GM18505 (cell line): ENCODE results near the gene CD22.

Experiments used
- ATAC-seq: cut with Tn5 transposase; IDR thresholded peaks from one replicate; pipeline ENCODE4 v1.9.1; 2021; ENCODE audit not compliant: unreplicated experiment
- POLR2A ChIP-seq: IDR thresholded peaks from 4 replicates; pipeline ENCODE4 v1.6.1; 2011; ENCODE audit warnings: borderline replicate concordance; ENCODE audit not compliant: insufficient read depth, insufficient read length; ENCODE audit errors: extremely low read depth

CD22 gene

DNA sequence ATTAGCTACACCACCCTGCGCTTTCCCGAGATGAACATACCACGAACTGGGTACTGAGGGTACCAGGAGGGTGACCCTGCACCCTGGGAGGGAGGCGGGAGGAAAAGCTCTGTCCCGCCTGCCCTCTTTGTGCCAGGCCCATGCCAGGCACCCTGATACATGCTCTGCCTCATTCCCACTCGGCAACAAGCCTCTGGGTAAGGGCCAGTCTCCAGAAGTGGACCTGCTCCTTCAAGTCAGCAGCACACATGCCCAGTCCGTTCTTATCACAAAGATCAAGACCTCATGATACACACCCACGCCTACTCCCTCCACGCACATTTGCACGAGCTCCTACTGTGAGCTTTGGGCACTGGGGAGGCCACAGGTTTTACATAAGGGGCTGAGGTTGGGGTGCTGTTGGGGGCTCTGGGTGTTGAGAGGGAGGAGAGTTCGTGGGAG, 16.7 kb downstream of the CD22 start:
- TF ChIP-seq POLR2A: no peak
- no peak for ATAC-seq

DNA sequence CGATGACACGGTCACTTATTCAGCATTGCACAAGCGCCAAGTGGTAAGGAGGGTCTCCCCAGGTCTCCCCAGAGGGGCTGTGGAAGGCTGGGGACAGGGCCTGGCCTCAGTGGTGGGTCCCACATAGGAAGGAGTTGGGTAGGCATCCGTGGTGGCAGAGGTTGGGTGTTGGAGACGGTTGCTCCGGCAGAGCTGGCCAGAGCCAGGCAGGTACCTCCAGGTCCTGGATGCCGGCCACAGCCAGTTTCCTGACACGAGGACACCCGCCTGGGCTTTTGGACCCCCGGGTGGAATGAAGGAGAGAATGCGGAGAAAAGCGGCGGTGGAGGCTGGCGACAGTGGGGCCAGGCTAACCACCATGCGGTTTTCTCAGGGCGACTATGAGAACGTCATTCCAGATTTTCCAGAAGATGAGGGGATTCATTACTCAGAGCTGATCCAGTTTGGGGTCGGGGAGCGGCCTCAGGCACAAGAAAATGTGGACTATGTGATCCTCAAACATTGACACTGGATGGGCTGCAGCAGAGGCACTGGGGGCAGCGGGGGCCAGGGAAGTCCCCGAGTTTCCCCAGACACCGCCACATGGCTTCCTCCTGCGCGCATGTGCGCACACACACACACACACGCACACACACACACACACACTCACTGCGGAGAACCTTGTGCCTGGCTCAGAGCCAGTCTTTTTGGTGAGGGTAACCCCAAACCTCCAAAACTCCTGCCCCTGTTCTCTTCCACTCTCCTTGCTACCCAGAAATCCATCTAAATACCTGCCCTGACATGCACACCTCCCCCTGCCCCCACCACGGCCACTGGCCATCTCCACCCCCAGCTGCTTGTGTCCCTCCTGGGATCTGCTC, 17.4 kb downstream of the CD22 start:
- ATAC-seq: no peak
- TF ChIP-seq POLR2A: peak; percentile 64

- ATAC-seq: no peak
These were observed 18.4 kb downstream of the CD22 start, which contains the start of gene FFAR1 for GRCh38 chr19:35347171-35347929. TSS of gene FFAR1 (plus strand) at chr19:35347902. CDS start at chr19:35351552, 3,650 bp downstream.

GRCh38 chr19:35347930-35348298, 18.9 kb downstream of the CD22 start:
- no peak for TF ChIP-seq POLR2A
- no peak for ATAC-seq

More at GRCh38 chr19:35347171-35347929, 18.4 kb downstream of the CD22 start, which contains the start of gene FFAR1:
- peak; percentile 85 for TF ChIP-seq POLR2A

DNA sequence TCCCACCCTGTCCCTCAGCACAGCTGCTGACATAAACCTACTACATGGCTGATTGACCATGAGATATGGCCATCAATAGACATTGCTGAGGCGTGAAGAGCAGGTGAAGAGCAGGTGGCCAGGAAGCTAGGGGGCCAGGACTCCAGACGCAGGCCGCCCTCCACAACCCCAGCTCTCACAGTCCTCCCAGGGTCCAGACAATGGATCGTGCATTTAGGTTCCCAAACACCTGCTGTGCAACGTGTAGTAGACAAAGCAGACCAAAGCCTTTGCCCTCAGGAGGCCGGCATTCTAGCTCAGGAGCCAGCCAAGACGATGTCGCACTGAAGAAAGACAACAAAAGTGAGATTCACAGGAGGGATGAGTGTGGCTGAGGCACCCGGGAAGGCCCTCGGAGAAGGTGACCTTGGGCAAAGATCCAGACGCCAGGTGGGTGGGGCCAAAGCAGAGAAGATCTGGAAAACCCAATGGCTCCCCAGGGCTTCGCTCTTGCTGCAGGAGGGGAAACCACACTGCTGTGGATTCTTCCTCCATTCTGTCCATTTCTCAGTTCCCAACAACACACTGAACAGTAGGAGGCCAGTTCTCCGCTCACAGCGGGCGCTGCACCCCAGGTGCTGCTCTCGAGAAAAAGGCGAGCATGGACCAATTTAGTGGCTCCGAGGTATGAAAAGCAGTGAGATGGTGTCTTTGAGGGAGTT, 20.1 kb downstream of the CD22 start:
- TF ChIP-seq POLR2A: peak; percentile 44
- no peak for ATAC-seq

DNA sequence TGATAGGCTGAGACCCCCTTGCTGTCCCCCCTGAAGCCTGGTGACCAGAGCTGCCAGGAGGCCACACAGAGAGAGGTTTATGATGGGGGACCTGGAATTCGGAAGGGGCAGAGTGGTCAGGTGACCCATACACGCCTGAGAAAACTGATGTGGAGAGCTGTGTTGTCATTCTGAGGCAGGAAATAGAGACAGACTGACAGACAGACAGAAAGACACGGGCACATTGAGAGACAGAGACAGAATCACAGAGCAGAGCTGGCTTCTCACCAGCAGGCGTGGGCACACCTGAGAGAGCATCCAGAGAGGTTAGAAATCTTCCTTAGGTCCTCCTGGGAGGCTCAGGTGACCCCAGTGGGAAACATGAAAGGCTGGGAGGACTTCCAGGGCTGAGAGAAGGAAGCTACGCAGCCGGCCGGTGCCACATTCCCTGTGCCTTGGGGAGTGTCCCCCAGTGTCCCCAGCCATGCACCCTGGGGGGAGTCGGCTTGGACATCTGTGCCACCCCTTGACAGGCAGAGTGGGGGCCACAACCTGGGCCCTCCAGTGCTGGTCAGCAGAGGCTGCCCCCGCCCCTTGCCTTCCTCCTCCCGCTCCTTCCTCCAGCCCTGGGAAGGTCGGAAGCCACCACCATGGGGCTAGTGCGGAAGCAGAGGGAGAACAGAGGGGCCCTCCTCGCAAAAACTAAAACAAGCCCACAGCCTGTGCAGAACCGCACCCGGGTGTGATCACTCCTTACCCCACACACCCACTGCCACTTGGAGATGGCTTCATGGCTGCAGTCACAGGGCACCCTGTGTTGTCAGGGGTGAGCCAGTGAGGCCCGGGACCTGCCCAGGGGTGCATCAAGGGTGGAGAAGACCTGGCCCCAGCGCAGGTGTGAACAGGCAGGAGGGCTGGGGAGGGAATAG, 20.9 kb downstream of the CD22 start:
- no peak for ATAC-seq
- peak; percentile 63 for TF ChIP-seq POLR2A

DNA sequence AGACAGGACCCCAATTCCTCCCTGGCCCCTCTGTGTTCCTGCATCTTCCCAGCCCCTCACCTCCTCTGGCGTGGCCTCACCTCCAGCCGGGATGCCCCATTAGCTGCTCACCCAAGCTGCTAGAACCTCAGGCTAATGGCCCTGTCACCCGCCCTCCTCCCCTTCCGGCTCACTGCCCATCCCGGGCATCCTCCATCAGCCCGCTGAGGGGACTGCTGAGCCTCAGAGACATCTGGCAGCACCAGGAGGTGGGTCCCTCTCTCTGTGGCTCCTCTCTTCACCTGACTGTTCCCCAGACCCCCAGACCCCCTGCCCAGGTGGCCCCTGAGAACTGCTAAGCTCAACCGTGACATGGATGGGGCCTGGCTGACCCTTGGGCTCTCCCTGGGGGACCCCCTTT, 21.6 kb downstream of the CD22 start:
- no peak for TF ChIP-seq POLR2A
- ATAC-seq: no peak

- no peak for ATAC-seq
- no peak for TF ChIP-seq POLR2A
These were observed 22.6 kb downstream of the CD22 start for GRCh38 chr19:35351411-35352176.

DNA sequence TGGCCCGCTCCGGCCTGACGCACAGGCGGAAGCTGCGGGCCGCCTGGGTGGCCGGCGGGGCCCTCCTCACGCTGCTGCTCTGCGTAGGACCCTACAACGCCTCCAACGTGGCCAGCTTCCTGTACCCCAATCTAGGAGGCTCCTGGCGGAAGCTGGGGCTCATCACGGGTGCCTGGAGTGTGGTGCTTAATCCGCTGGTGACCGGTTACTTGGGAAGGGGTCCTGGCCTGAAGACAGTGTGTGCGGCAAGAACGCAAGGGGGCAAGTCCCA, 23.1 kb downstream of the CD22 start:
- ATAC-seq: no peak
- TF ChIP-seq POLR2A: no peak

DNA sequence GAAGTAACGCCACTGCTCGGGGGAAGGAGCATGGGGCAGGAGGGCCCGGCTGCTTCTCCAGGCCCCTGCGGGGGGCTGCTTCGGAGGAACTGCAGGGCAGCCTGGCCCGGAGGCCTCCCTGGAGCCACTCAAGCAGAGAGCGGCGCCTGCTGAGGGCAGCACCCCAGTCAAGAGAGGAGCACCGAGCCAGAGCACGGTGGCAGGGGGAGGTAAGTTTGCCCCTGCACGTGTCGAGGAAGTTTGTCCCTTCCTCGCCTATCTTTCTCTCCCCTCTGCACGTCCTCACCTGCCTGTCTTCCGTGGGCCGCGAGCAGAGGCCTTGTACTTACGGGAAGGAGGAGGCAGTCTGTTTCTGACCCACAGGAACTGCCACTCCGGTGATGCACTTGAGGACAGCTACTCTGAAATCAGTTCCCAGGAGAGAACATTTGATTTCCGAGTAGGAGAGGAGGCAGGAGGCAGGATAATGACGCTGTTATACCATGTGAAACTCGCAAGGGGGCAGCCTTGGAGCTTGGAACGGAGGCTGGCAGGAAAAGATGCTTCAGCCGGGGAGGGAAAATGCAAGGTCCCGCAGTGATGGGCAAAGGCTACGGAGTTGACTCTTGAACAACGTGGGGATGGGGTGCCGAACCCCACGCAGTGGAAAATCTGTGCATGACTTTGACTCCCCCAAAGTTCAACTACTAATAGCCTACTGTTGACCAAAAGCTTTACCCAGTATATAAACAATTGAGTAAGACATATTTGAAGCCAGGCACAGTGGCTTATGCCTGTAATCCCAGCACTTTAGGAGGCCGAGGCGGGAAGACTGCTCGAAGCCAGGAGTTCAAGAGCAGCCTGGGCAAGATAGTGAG, 23.7 kb downstream of the CD22 start:
- TF ChIP-seq POLR2A: peak; percentile 13
- no peak for ATAC-seq

DNA sequence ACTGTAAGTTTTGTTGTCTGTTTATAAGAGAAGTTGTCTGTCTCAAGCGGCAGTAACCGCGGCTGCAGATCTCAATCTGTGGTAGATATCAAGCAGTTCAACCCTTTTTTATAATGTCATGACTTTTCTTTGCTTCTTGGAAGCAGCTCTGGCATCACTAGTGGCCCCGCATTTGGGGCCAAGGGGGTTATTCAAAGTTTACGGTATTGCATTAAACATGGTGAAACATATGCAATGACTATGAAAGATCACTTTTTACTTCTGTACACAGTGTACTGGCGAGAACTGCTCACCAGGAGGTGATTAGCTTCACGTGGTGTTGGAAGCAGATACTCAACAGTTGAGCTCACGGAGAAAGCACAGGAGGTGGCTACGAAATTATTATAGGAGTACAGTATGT, 24.6 kb downstream of the CD22 start:
- no peak for ATAC-seq

More for the DNA sequence above, 24.6 kb downstream of the CD22 start:
- no peak for TF ChIP-seq POLR2A
